Activated naive CD8-positive, alpha-beta T cell (primary cell): Measurements from ENCODE around the gene DNAH7.
"Not testable (repeated sequence)": the region's sequence is repeated elsewhere in the genome, so short reads cannot be mapped to it uniquely, and the experiment has no call there.

Experiments used
- H3K27ac Mint-ChIP-seq: one replicate; pipeline ENCODE4 v1.8.0; 2021; ENCODE audit warnings: mixed read lengths
- H3K27me3 Mint-ChIP-seq: one replicate; pipeline ENCODE4 v1.8.0; 2021; ENCODE audit warnings: mixed read lengths
- H3K36me3 Mint-ChIP-seq: one replicate; pipeline ENCODE4 v1.8.0; 2021; ENCODE audit warnings: mixed read lengths
- H3K4me1 Mint-ChIP-seq: one replicate; pipeline ENCODE4 v1.8.0; 2021; ENCODE audit warnings: low read depth, mixed read lengths
- H3K4me3 Mint-ChIP-seq: one replicate; pipeline ENCODE4 v1.8.0; 2021; ENCODE audit warnings: mild to moderate bottlenecking, mixed read lengths
- H3K9me3 Mint-ChIP-seq: one replicate; pipeline ENCODE4 v1.8.0; 2021; ENCODE audit warnings: low read depth, mixed read lengths

The DNAH7 gene

DNA sequence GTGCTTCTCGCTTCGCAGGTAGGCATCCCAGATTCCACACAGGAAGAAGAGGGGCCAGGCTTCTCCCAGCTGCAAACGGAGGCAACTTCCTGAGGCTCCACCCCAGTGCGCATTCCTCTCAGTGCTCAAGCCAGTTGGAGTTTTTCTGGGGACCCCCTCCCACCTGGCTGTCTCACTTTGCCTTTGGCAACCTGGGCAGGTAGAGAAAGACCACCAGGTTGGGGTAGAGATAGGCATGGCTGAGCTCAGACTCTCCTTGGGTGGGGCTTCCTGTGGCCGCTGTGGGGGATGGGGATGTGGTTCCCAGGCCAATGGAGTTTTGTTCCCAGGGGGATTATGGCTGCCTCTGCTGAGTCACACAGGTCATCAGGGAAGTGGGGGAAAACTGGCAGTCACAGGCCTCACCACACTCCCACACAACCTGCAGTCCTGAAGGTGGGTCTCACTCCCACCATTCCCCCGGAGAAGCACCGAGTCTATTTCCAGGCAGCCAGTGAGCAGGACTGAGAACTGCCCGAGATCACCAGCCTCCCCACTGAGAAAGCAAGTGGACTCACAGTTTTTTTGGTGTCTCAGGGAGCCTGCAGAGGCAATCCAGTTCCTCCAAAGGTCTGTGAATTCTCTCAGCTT, 373.5 kb downstream of the DNAH7 start:
- Mint-ChIP-seq H3K27ac (no peak overlapping the region), H3K9me3 (peaks cover 30% of the 10 kb centered on the region), H3K4me3 (no peak overlapping the region), H3K4me1 (peaks cover 52% of the 10 kb centered on the region), H3K36me3 (peaks cover 72% of the 10 kb centered on the region), H3K27me3 (no peaks in the 10 kb centered on the region)

DNA sequence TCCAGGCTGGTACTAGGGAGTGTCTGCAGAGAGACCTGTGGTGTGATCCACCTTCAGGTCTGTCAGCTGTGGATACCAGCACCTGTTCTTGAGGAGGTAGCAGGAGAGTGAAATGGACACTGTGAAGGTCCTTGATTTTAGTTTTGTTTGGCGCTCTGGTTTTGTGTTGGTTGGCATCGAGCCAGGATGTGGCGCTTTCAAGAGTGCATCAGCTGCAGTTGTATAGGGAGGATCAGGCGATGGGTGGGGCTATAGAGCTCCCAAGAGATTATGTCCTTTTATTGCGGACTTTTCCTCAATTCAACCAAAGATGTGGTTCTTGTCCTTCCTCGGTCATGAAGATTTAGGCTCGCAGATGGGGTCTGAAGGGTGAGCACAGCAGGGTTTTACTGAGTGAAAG, 374.1 kb downstream of the DNAH7 start:
- H3K36me3 Mint-ChIP-seq, result peaks cover 70% of the 10 kb centered on the region
- H3K9me3 Mint-ChIP-seq, result peaks cover 25% of the 10 kb centered on the region
- H3K4me3 Mint-ChIP-seq, result no peak overlapping the region
- peak overlapping the region; percentile 16 for H3K27ac Mint-ChIP-seq
- H3K27me3 Mint-ChIP-seq, result no peaks in the 10 kb centered on the region
- peaks cover 52% of the 10 kb centered on the region for H3K4me1 Mint-ChIP-seq

DNA sequence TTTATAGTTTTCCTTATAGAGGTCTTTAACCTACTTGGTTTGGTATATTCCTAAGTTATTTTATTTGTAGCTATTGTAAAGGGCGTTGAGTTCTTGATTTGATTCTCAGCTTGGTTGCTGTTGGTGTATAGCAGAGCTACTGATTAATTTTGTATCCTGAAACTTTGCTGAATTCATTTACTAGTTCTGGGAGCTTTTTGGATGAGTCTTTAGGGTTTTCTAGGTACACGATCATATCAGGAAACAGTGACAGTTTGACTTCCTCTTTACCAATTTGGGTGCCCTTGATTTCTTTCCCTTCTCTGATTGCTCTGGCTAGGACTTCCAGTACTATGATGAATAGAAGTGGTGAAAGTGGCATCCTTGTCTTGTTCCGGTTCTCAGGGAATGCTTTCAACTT, 376.1 kb downstream of the DNAH7 start:
- H3K27ac Mint-ChIP-seq, H3K27me3 Mint-ChIP-seq, H3K4me3 Mint-ChIP-seq: not testable (repeated sequence)
- Mint-ChIP-seq H3K4me1 (peaks cover 42% of the 10 kb centered on the region), H3K36me3 (peaks cover 54% of the 10 kb centered on the region), H3K9me3 (peaks cover 18% of the 10 kb centered on the region)
